Measurements from ENCODE around the gene PAAF1.

The PAAF1 gene

GRCh38 chr11:73974604-73975478, 98.0 kb downstream of the PAAF1 start:
- DNase-seq = no peak

- no peak for DNase-seq
Observed at GRCh38 chr11:73975479-73975757, 98.6 kb downstream of the PAAF1 start.

- no peak for DNase-seq
Observed at GRCh38 chr11:73976451-73977151, 99.8 kb downstream of the PAAF1 start.

- no peak for DNase-seq
Observed at GRCh38 chr11:73977856-73978519, 101.2 kb downstream of the PAAF1 start.

GRCh38 chr11:73978576-73979086, 101.8 kb downstream of the PAAF1 start:
- no peak for DNase-seq

GRCh38 chr11:73980001-73980961, 103.5 kb downstream of the PAAF1 start:
- DNase-seq = no peak
